K562 (cell line): ENCODE data around the gene USHBP1. TPM values are rescaled to one million over a fixed set of nuclear protein-coding genes. Genes with fewer than 3 reads are reported as not detected.
A peak's percentile ranks its signal among the peaks of the same experiment; 100 is the strongest.

Experiments
- HMG20B ChIP-seq: fragments of 250-450 bp; sonication (Bioruptor Pico); IDR thresholded peaks from 2 replicates; pipeline ENCODE4 v1.5.0; 2021; ENCODE audit warnings: mild to moderate bottlenecking
- LCOR ChIP-seq: sonication (generic); formaldehyde crosslinking; IDR thresholded peaks from 2 replicates; pipeline ENCODE4 v1.8.0; 2022; ENCODE audit warnings: mild to moderate bottlenecking, missing genetic modification reagents
- PHF20 ChIP-seq: fragments of 450-650 bp; IDR thresholded peaks from 2 replicates; pipeline ENCODE4 v1.6.1; 2018; ENCODE audit not compliant: partially characterized antibody
- RCOR1 ChIP-seq, 2 experiments: IDR thresholded peaks; 2 replicates each; pipeline ENCODE4 v1.6.1; 2012; ENCODE audit warnings: low read depth in 2 of 2, low read length in 2 of 2, borderline replicate concordance in 1 of 2, improper control_type of control experiment in 1 of 2
- ZBTB17 ChIP-seq: fragments of 450-650 bp; formaldehyde crosslinking; IDR thresholded peaks from 2 replicates; pipeline ENCODE4 v1.4.0; 2020; ENCODE audit warnings: mild to moderate bottlenecking
- ZNF121 ChIP-seq: sonication (generic); formaldehyde crosslinking; conservative IDR thresholded peaks from 2 replicates; pipeline ENCODE4 v1.8.0; 2022; ENCODE audit warnings: missing genetic modification reagents
- ZNF436 ChIP-seq: fragments of 250-450, 450-650 bp; sonication (Bioruptor Pico); formaldehyde crosslinking; IDR thresholded peaks from 2 replicates; pipeline ENCODE4 v1.7.0; 2020; ENCODE audit warnings: mild to moderate bottlenecking
- ZNF57 ChIP-seq: fragments of 450-650 bp; formaldehyde crosslinking; IDR thresholded peaks from 2 replicates; pipeline ENCODE4 v1.4.0; 2020; ENCODE audit warnings: mild to moderate bottlenecking, moderate library complexity
- ZNF764 ChIP-seq: fragments of 250-450 bp; sonication (Bioruptor Pico); IDR thresholded peaks from 2 replicates; pipeline ENCODE4 v1.4.0; 2020; ENCODE audit warnings: low read depth, mild to moderate bottlenecking, moderate library complexity
- ZNF778 ChIP-seq: fragments of 450-650 bp; formaldehyde crosslinking; IDR thresholded peaks from 2 replicates; pipeline ENCODE4 v1.4.0; 2020; ENCODE audit warnings: mild to moderate bottlenecking, moderate library complexity
- polyA plus RNA-seq, 8 experiments: library from polyadenylated mRNA; depleted of rRNA in 4 of 8; stranded (reverse) in 5 of 8; unstranded in 3 of 8; fragments of >200 nt; fragmentation: Nextera tagmentation in 2 of 8; fragmentation: Illumina TruSeq in 1 of 8; extraction: Ambion mirVana in 2 of 8; extraction: Trizol in 1 of 8; gene quantifications; 2 replicates each; pipeline versions ENCODE4 v1.2.1 to v1.2.3, GENCODE V29; 2011 to 2014; ENCODE audit warnings: inconsistent platforms in 1 of 8, missing spikeins in 1 of 8
- total RNA-seq, 7 experiments: library from RNA; depleted of rRNA in 6 of 7; stranded (reverse); fragments of >200 nt in 6 of 7; fragmentation: Illumina TruSeq in 2 of 7; extraction: Trizol in 2 of 7; gene quantifications; 2 replicates each; pipeline versions ENCODE4 v1.2.1 to v1.2.3, GENCODE V29; 2011 to 2021; ENCODE audit warnings: low replicate concordance in 1 of 7
- TF ChIP-seq, protein P1 (sequence below): sonication (generic); formaldehyde crosslinking; IDR thresholded peaks from 2 replicates; pipeline ENCODE4 v1.8.0; 2022; ENCODE audit warnings: mild to moderate bottlenecking, missing genetic modification reagents
- TF ChIP-seq, protein P2 (sequence below): fragments of 200-400 bp; formaldehyde crosslinking; IDR thresholded peaks from 2 replicates; pipeline ENCODE4 v1.6.1; 2017; ENCODE audit warnings: mild to moderate bottlenecking, low read depth, low read length, moderate library complexity
- TF ChIP-seq, protein P3 (sequence below): fragments of 450-650 bp; formaldehyde crosslinking; IDR thresholded peaks from 2 replicates; pipeline ENCODE4 v1.4.0; 2022; ENCODE audit warnings: missing genetic modification characterization
- TF ChIP-seq, protein P4 (sequence below): fragments of 250-450 bp; sonication (Bioruptor Pico); IDR thresholded peaks from 2 replicates; pipeline ENCODE4 v1.8.0; 2022; ENCODE audit warnings: moderate library complexity, mild to moderate bottlenecking, inconsistent platforms

The USHBP1 gene
- total and polyA plus RNA-seq, 9 of the 15 experiments (the other 6 are each of a cell fraction or from before 2014, with no cell fraction given) = 0.03 to 0.10 (median 0.05) TPM; not detected in 5

DNA sequence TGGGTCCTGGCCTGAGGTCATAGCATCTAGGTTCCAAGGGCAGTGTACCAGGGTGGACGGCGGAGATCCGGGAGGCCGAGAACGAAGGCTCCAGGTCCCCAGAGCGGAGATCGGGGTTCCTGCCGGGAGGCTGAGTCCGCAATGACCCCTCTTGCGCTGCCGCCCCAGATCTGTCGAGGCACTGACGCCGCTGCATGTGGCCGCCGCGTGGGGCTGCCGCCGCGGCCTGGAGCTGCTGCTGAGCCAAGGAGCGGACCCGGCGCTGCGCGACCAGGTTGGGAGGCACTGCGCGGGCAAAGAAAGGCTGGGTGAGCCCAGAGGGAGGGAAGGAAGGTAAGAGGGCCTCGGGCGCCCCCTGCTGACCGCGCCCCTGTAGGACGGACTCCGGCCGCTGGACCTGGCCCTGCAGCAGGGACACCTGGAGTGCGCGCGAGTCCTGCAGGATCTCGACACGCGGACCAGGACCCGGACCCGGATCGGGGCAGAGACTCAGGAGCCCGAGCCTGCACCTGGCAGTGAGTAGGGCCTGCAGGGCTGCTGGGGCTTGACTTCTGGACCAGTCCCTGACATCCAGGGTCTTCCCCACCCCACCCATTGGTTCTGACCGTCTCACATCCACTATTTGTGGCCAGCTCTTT lies 18.1 kb upstream of the USHBP1 start (continued):
- TF ChIP-seq, protein P1, sequence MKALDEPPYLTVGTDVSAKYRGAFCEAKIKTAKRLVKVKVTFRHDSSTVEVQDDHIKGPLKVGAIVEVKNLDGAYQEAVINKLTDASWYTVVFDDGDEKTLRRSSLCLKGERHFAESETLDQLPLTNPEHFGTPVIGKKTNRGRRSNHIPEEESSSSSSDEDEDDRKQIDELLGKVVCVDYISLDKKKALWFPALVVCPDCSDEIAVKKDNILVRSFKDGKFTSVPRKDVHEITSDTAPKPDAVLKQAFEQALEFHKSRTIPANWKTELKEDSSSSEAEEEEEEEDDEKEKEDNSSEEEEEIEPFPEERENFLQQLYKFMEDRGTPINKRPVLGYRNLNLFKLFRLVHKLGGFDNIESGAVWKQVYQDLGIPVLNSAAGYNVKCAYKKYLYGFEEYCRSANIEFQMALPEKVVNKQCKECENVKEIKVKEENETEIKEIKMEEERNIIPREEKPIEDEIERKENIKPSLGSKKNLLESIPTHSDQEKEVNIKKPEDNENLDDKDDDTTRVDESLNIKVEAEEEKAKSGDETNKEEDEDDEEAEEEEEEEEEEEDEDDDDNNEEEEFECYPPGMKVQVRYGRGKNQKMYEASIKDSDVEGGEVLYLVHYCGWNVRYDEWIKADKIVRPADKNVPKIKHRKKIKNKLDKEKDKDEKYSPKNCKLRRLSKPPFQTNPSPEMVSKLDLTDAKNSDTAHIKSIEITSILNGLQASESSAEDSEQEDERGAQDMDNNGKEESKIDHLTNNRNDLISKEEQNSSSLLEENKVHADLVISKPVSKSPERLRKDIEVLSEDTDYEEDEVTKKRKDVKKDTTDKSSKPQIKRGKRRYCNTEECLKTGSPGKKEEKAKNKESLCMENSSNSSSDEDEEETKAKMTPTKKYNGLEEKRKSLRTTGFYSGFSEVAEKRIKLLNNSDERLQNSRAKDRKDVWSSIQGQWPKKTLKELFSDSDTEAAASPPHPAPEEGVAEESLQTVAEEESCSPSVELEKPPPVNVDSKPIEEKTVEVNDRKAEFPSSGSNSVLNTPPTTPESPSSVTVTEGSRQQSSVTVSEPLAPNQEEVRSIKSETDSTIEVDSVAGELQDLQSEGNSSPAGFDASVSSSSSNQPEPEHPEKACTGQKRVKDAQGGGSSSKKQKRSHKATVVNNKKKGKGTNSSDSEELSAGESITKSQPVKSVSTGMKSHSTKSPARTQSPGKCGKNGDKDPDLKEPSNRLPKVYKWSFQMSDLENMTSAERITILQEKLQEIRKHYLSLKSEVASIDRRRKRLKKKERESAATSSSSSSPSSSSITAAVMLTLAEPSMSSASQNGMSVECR = no peak
- TF ChIP-seq, protein P2, sequence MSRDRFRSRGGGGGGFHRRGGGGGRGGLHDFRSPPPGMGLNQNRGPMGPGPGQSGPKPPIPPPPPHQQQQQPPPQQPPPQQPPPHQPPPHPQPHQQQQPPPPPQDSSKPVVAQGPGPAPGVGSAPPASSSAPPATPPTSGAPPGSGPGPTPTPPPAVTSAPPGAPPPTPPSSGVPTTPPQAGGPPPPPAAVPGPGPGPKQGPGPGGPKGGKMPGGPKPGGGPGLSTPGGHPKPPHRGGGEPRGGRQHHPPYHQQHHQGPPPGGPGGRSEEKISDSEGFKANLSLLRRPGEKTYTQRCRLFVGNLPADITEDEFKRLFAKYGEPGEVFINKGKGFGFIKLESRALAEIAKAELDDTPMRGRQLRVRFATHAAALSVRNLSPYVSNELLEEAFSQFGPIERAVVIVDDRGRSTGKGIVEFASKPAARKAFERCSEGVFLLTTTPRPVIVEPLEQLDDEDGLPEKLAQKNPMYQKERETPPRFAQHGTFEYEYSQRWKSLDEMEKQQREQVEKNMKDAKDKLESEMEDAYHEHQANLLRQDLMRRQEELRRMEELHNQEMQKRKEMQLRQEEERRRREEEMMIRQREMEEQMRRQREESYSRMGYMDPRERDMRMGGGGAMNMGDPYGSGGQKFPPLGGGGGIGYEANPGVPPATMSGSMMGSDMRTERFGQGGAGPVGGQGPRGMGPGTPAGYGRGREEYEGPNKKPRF = no peak
- TF ChIP-seq, protein P3, sequence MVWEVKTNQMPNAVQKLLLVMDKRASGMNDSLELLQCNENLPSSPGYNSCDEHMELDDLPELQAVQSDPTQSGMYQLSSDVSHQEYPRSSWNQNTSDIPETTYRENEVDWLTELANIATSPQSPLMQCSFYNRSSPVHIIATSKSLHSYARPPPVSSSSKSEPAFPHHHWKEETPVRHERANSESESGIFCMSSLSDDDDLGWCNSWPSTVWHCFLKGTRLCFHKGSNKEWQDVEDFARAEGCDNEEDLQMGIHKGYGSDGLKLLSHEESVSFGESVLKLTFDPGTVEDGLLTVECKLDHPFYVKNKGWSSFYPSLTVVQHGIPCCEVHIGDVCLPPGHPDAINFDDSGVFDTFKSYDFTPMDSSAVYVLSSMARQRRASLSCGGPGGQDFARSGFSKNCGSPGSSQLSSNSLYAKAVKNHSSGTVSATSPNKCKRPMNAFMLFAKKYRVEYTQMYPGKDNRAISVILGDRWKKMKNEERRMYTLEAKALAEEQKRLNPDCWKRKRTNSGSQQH (CRISPR knock-in tag) = no peak
- TF ChIP-seq ZNF764 (no peak), RCOR1 (IDR thresholded peaks at IDR 0.05; ENCODE audit: borderline replicate concordance in 1 of 2, low read depth in 2 of 2, low read length in 2 of 2) (peak in 1 of 2 experiments; percentile 28; a peak in 1 of 4 replicates), ZNF57 (CRISPR knock-in tag) (no peak), ZNF121 (CRISPR knock-in tag) (no peak), PHF20 (no peak), ZNF778 (no peak), LCOR (CRISPR knock-in tag) (peak; percentile 62; the same call in 1 of the 2 replicates), ZBTB17 (CRISPR knock-in tag) (0 out of 2 replicates have a peak, but pooled peaks have one; percentile 39), ZNF436 (no peak), HMG20B (CRISPR knock-in tag) (no peak)
- TF ChIP-seq, protein P4, sequence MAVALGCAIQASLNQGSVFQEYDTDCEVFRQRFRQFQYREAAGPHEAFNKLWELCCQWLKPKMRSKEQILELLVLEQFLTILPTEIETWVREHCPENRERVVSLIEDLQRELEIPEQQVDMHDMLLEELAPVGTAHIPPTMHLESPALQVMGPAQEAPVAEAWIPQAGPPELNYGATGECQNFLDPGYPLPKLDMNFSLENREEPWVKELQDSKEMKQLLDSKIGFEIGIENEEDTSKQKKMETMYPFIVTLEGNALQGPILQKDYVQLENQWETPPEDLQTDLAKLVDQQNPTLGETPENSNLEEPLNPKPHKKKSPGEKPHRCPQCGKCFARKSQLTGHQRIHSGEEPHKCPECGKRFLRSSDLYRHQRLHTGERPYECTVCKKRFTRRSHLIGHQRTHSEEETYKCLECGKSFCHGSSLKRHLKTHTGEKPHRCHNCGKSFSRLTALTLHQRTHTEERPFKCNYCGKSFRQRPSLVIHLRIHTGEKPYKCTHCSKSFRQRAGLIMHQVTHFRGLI (CRISPR knock-in tag) = no peak
